ENCODE measurements around the gene LZTR1.
"Not testable (repeated sequence)": the region's sequence is repeated elsewhere in the genome, so short reads cannot be mapped to it uniquely, and the experiment has no call there.

LZTR1 gene

DNA sequence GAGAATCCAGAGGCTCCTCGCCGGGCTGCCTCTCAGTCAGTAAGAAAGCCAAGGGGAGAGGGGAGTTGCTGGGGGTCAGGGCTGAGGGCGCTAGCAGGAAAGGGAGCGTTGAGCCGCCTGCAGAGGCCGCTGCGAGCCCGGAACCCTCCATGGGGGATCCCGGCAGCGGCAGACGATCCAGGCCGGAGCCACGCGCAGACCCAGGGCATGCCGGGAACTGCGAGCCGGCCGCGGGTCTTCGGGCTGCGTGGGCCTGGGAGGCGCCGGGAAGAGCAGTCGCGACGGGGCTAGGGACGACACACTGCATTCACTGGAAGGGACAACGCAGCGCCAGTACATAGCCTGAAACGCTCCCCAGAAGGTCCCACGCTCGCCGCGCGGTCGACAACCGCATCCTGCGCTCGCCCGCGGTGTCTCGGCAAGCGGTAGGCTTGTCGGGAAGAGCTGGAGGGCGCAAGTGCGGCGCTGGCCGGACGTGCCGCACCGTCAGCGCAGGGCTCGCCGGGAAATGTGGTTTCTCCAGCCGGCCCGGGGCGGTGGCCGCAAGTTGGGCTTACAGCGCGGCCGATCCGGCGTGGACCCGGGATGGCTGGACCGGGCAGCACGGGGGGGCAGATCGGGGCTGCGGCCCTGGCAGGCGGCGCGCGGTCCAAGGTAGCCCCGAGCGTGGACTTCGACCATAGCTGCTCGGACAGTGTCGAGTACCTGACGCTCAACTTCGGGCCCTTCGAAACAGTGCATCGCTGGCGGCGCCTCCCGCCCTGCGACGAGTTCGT lies at the start of gene LZTR1:
Gene LZTR1 (plus strand): TSS at position 511 of the 776 bp plus-strand sequence. CDS start 75 bp downstream, at position 586.
- DNase-seq, result peak; percentile 71
- in situ Hi-C loops (cut with HindIII; ENCODE audit: low pct_ligation_motif_present, low pct_unique_long_range_greater_than_20kb, low sequenced_read_pairs), result no loop called here

- DNase-seq, result no peak
- in situ Hi-C loops (cut with HindIII; ENCODE audit: low pct_ligation_motif_present, low pct_unique_long_range_greater_than_20kb, low sequenced_read_pairs), result no loop called here
Measured at GRCh38 chr22:20933910-20934309, 48.2 kb upstream of the LZTR1 start.

- in situ Hi-C loops (cut with HindIII; ENCODE audit: low pct_ligation_motif_present, low pct_unique_long_range_greater_than_20kb, low sequenced_read_pairs); DNase-seq: not testable (repeated sequence)
Measured at GRCh38 chr22:20935049-20935448, 47.0 kb upstream of the LZTR1 start.

GRCh38 chr22:20935780-20936539 lies 46.1 kb upstream of the LZTR1 start:
- DNase-seq; in situ Hi-C loops (cut with HindIII; ENCODE audit: low pct_ligation_motif_present, low pct_unique_long_range_greater_than_20kb, low sequenced_read_pairs): not testable (repeated sequence)

DNA sequence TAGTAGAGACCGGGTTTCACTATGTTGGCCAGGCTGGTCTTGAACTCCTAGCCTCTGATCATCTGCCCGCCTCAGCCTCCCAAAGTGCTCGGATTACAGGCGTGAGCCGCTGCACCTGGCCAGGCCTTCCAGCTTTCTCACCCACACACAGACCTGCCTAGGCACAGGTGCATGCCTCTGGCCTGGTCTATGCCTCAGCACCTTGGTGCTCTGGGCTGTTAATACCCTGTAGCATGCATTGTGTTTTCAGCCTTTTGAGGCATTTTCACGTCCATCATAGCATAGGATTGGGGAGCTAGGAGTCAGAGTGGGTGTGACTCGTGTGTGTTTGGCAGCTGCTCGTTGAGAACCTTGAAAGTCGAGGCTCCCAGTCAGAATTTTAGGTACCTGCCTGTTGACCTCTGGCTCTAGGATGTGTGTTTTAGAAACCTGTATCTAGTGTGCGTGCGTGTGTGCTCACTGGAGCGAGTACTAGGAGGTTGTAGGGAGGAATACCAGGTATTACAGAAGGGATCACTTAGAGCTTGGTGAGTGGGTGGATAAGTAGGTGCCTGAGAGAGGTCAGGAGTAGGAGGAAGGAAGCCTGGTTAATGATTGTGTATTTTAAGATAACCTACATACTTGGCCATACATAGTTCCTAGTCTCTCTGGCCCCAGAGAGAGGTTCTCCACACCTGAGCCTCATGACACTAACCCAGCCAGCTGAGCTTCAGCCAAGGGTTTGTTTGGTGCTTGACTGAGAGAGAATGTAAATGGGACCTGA lies 44.9 kb upstream of the LZTR1 start:
- in situ Hi-C loops (cut with HindIII; ENCODE audit: low pct_ligation_motif_present, low pct_unique_long_range_greater_than_20kb, low sequenced_read_pairs), result no loop called here
- no peak for DNase-seq

GRCh38 chr22:20937794-20938671 lies 44.1 kb upstream of the LZTR1 start:
- no peak for DNase-seq
- in situ Hi-C loops (cut with HindIII; ENCODE audit: low pct_ligation_motif_present, low pct_unique_long_range_greater_than_20kb, low sequenced_read_pairs), result no loop called here

DNA sequence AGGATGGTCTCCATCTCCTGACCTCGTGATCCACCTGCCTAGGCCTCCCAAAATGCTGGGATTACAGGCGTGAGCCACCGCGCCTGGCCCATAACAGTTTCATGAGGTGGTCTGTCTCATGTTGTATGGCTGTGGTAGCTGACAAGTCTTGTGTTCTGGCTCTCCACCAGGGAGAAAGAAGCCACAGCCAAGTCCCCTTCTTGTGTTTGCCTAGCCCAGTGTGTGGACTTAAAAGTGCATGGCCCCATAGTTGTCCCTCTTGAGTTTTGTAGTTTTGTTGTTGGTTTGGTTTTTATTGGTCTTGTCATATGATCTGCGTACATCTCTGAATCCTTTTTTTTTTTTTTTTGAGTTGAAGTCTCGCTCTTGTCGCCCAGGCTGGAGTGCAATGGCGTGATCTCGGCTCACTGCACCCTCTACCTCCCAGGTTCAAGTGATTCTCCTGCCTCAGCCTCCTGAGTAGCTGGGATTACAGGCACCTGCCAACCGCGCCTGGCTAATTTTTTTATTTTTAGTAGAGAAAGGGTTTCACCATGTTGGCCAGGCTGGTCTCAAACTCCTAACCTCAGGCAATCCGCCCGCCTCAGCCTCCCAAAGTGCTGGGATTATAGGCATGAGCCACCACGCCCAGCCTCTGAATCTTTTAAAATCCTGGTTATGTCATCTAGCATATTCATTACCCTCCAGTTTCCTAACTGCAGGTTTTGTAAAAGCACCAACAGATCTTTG lies 42.5 kb upstream of the LZTR1 start:
- DNase-seq; in situ Hi-C loops (cut with HindIII; ENCODE audit: low pct_ligation_motif_present, low pct_unique_long_range_greater_than_20kb, low sequenced_read_pairs): not testable (repeated sequence)

GRCh38 chr22:20940186-20940651 lies 41.9 kb upstream of the LZTR1 start:
- no peak for DNase-seq

GRCh38 chr22:20940904-20941385 lies 41.2 kb upstream of the LZTR1 start:
- in situ Hi-C loops (cut with HindIII; ENCODE audit: low pct_ligation_motif_present, low pct_unique_long_range_greater_than_20kb, low sequenced_read_pairs), result no loop called here
- DNase-seq, result no peak

More at GRCh38 chr22:20940186-20940651, 41.9 kb upstream of the LZTR1 start:
- in situ Hi-C loops (cut with HindIII; ENCODE audit: low pct_ligation_motif_present, low pct_unique_long_range_greater_than_20kb, low sequenced_read_pairs), result no loop called here

DNA sequence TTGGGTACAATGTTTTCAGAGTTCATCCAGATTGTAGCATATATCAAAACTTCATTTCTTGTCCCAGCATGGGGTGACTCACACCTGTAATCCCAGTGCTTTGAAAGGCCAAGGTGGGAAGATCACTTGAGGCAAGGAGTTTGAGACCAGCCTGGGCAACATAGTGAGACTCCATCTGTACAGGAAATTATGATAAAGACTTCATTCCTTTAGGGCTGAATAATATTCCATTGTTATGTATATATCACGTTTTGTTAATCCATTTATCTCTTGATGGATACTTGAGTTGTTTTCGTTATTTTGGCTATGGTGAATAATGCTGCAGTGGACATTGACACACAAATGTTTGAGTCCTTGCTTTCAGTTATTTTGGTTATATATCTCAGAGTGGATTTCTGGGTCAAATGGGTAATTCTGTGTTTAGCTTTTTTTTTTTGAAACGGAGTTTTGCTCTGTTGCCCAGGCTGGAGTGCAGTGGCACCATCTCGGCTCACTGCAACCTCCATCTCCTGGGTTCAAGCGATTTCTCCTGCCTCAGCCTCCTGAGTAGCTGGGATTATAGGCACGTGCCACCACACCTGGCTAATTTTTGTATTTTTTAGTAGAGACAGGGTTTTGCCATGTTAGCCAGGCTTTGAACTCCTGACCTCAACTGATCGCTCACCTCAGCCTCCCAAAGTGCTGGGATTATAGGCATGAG lies 39.7 kb upstream of the LZTR1 start:
- in situ Hi-C loops (cut with HindIII; ENCODE audit: low pct_ligation_motif_present, low pct_unique_long_range_greater_than_20kb, low sequenced_read_pairs); DNase-seq: not testable (repeated sequence)

DNA sequence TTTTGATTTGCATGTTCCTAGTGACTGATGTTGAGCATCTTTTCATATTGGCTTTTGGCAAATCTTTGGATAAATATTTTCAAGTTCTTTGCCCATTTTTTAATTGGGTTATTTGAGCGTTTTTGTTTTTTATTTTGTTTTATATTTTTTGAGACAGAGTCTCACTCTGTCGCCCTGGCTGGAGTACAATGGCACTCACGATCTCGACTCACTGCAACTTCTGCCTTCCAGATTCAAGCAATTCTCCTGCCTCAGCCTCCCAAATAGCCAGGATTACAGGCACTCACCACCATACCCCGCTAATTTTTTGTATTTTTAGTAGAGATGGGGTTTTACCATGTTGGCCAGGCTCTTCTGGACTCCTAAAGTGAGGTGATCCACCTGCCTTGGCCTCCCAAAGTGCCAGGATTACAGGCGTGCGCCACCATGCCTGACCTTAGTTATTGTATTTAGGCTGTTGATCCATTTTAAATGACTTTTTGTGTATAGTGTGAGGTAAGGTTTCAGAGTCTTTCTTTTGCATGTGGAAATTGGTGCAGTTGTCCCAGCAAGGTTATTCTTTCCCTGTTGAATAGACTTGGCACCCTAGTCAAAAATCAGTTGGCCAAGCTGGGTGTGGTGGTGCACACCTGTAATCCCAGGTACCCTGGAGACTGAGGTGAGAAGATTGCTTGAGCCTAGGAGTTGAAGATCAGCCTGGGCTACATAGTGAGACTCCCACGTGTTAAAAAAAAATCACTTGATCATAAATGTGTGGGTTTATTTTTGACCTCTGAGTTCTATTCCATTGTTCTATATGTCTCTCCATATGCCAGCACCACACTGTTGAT lies 38.8 kb upstream of the LZTR1 start:
- DNase-seq, result no peak
- in situ Hi-C loops (cut with HindIII; ENCODE audit: low pct_ligation_motif_present, low pct_unique_long_range_greater_than_20kb, low sequenced_read_pairs), result no loop called here

DNA sequence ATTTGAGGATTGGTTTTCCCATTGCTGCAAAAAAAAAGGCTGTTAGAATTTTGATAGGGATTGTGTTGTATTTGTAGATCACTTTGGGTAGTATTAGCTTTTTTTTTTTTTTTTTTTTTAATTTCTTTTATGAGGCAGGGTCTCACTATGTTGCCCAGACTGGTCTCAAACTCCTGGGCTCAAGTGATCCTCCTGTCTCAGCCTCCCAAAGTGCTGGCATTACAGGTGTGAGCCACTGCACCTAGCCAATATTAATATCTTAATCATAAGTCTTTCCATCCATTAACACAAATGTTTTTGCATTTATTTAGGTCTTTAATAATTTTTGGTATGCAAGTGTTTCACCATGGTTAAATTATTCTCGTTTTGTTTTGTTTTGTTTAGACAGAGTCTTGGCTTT lies 38.1 kb upstream of the LZTR1 start:
- in situ Hi-C loops (cut with HindIII; ENCODE audit: low pct_ligation_motif_present, low pct_unique_long_range_greater_than_20kb, low sequenced_read_pairs), result no loop called here
- no peak for DNase-seq

DNA sequence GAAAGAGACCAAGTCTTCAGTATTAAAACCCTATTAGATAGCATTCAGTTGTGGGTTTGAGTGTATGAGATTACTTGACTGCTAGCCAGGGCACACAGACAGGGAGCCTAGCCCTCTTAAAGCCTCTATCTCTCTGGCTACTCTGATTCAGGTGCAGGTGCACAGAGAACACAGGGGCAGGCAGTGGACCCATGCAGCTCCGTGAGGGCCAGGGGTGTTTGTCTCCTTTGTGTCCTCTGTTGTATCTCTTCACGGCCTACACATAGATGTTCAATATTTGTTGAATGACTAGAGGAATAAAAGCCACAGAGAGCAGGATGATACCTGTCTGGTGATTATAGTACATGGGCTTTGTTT lies 36.5 kb upstream of the LZTR1 start:
- in situ Hi-C loops (cut with HindIII; ENCODE audit: low pct_ligation_motif_present, low pct_unique_long_range_greater_than_20kb, low sequenced_read_pairs), result no loop called here

GRCh38 chr22:20946080-20946986 lies 35.8 kb upstream of the LZTR1 start:
- peak; percentile 62 for DNase-seq
- in situ Hi-C loops (cut with HindIII; ENCODE audit: low pct_ligation_motif_present, low pct_unique_long_range_greater_than_20kb, low sequenced_read_pairs), result no loop called here

More for the DNA sequence above, 36.5 kb upstream of the LZTR1 start:
- DNase-seq, result peak; percentile 3

DNA sequence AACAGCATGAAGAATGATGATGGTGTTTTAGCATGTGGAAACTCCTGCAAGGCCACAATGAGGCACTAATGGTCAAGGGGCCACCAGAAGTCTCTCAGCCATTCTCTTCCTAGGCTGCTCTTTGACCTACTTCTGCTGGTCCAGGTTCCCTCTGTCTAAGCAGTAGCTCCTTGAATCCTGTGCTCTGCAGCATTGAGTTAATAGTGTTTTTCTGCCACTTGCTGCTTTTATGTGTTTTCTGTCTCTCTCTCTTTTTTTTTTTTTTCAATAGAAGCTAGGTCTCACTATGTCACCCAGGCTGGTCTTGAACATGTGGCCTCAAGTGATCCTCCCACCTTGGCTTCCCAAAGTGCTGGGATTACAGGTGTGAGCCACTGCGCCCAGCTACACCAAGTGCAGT lies 35.1 kb upstream of the LZTR1 start:
- in situ Hi-C loops (cut with HindIII; ENCODE audit: low pct_ligation_motif_present, low pct_unique_long_range_greater_than_20kb, low sequenced_read_pairs), result no loop called here
- DNase-seq, result no peak

Measured in ACHN (cell line).